Measurements from ENCODE around the gene LRP1B.

DNA sequence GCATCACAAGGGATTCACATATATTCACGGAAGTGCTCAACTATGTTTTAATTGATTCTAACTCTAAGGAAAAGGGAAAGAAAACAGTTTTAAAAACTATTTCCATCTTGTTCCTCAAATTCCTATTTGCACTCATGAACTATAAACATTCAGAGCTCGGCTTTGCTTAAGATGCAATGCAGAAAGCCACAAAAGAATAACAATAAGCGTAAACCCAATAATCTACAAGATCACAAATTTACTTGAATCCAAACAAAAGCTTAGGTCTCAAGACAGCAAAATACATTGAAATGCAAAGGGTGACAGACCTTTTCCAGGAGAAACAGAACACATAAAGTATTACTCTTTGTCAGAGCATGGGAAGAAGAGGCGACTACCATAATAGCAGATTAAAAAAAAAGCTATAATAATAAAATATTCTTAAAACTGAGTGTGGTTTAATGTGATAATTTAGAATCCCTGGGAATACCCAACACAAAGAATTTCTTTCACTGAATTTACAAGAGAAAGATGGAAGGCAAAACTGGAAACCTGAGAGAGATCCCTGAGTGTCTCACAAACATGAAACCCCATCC, 1094.9 kb downstream of the LRP1B start:
- TF ChIP-seq, protein P1, sequence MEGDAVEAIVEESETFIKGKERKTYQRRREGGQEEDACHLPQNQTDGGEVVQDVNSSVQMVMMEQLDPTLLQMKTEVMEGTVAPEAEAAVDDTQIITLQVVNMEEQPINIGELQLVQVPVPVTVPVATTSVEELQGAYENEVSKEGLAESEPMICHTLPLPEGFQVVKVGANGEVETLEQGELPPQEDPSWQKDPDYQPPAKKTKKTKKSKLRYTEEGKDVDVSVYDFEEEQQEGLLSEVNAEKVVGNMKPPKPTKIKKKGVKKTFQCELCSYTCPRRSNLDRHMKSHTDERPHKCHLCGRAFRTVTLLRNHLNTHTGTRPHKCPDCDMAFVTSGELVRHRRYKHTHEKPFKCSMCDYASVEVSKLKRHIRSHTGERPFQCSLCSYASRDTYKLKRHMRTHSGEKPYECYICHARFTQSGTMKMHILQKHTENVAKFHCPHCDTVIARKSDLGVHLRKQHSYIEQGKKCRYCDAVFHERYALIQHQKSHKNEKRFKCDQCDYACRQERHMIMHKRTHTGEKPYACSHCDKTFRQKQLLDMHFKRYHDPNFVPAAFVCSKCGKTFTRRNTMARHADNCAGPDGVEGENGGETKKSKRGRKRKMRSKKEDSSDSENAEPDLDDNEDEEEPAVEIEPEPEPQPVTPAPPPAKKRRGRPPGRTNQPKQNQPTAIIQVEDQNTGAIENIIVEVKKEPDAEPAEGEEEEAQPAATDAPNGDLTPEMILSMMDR (IDR thresholded peaks at IDR 0.05), result no peak
- no peak for TF ChIP-seq POLR2A (IDR thresholded peaks at IDR 0.05)

All from right lobe of liver (tissue), 4 donors.